ENCODE data around the gene SPRYD7. TPM values are rescaled to one million over a fixed set of nuclear protein-coding genes. Genes with fewer than 3 reads are reported as not detected.

The SPRYD7 gene
- total and polyA plus RNA-seq, 7 donors = 6.6 to 14.8 (median 8.7) TPM

DNA sequence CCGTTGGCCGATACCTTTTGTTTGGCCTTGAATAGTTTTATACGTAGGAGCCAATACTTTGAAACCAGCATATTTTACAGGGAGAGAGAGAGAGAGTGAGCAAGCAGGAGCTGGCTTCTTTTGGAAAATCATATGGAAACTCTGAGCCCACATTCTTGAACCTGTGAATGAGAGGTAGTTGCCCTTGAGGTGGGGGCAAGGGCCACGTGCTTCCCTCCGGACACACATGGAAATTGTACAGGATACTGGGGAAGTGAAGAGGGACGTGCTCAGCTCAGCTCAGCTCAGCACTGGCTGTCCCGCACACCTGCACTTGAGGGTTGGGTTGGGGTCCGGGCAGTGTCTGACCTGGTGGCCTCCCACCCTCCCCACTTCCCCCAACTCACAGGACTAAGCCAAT lies 68.3 kb downstream of the SPRYD7 start:
- Histone ChIP-seq H3K9me3 (no peaks in the 10 kb centered on the region), H3K4me3 (no peak overlapping the region), H3K27ac (no peak overlapping the region), H3K4me1 (no peaks in the 10 kb centered on the region), H3K36me3 (no peaks in the 10 kb centered on the region), H3K27me3 (no peaks in the 10 kb centered on the region)
- no peak for DNase-seq
- intact Hi-C loops (cut with DNase I) = no loop called here
- 82 to 88% methylated on average over 8 of the region's 8 CpGs for WGBS, 2 donors
- no peak for TF ChIP-seq POLR2AphosphoS5 (IDR thresholded peaks at IDR 0.05)
- no peak for TF ChIP-seq EP300 (IDR thresholded peaks at IDR 0.05)
- TF ChIP-seq POLR2A (IDR thresholded peaks at IDR 0.05) = no peak
- TF ChIP-seq, protein P1, sequence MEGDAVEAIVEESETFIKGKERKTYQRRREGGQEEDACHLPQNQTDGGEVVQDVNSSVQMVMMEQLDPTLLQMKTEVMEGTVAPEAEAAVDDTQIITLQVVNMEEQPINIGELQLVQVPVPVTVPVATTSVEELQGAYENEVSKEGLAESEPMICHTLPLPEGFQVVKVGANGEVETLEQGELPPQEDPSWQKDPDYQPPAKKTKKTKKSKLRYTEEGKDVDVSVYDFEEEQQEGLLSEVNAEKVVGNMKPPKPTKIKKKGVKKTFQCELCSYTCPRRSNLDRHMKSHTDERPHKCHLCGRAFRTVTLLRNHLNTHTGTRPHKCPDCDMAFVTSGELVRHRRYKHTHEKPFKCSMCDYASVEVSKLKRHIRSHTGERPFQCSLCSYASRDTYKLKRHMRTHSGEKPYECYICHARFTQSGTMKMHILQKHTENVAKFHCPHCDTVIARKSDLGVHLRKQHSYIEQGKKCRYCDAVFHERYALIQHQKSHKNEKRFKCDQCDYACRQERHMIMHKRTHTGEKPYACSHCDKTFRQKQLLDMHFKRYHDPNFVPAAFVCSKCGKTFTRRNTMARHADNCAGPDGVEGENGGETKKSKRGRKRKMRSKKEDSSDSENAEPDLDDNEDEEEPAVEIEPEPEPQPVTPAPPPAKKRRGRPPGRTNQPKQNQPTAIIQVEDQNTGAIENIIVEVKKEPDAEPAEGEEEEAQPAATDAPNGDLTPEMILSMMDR (IDR thresholded peaks at IDR 0.05) = no peak

DNA sequence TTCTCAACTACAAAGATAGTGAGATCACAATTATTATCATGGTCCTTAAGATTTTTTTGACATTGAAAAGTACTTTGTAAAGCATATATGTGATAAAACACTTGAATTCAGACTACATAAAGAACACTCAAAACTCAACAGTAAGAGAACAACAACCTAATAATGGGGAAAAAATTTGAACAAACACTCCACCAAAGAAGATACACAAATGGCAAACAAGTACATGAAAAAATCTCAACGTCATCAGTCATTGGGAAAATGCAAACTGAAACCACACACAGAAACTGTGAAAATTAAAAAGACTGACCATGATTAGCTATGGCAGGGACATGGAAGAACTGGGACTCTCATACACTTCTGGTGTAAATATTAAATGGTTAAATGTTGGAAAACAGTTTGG lies 70.9 kb downstream of the SPRYD7 start:
- Histone ChIP-seq H3K36me3 (no peaks in the 10 kb centered on the region), H3K4me1 (no peaks in the 10 kb centered on the region), H3K27me3 (no peaks in the 10 kb centered on the region), H3K9me3 (no peaks in the 10 kb centered on the region), H3K27ac (no peak overlapping the region), H3K4me3 (no peak overlapping the region)
- intact Hi-C loops (cut with DNase I) = no loop called here
- no peak for DNase-seq
- 71 to 78% methylated on average over 1 of the region's 1 CpG for WGBS, 2 donors
- no peak for TF ChIP-seq POLR2AphosphoS5 (IDR thresholded peaks at IDR 0.05)
- TF ChIP-seq, protein P1 (IDR thresholded peaks at IDR 0.05) = no peak
- TF ChIP-seq POLR2A (IDR thresholded peaks at IDR 0.05) = no peak
- TF ChIP-seq EP300 (IDR thresholded peaks at IDR 0.05) = no peak

DNA sequence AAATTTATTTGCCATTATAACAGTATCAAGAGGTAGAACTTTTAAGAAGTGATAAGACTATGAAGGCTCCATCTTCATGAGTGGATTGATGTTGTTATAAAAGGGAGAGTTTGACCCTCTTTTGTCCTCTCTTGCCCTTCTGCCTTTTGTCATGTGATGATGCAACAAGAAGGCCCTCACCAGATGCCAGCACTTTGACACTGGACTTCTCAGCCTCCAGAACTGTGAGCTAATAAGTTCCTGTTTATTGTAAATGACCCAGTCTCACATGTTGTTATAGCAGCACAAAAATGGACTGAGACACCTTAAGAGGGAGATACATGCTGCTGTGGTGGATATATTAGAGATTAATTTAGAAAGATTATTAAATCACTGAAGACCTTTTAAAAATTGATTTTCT lies 71.6 kb downstream of the SPRYD7 start:
- Histone ChIP-seq H3K4me1 (peaks cover 0 to 4% (median 3%) of the 10 kb centered on the region in 4 donors), H3K9me3 (no peaks in the 10 kb centered on the region), H3K27me3 (no peaks in the 10 kb centered on the region), H3K27ac (no peak overlapping the region), H3K36me3 (no peaks in the 10 kb centered on the region), H3K4me3 (no peak overlapping the region)
- TF ChIP-seq POLR2AphosphoS5 (IDR thresholded peaks at IDR 0.05) (no peak), EP300 (IDR thresholded peaks at IDR 0.05) (no peak), POLR2A (IDR thresholded peaks at IDR 0.05) (no peak)
- TF ChIP-seq, protein P1 (IDR thresholded peaks at IDR 0.05) = no peak
- intact Hi-C loops (cut with DNase I) = no loop called here
- DNase-seq = no peak

Small RNAs within 50 kb of the gene (small RNA-seq; reads per million reads assigned to genes)
- gene RNY4P30 (0 reads per million in 3 donors), gene RNY4P9 (2.5 to 4.4 (median 2.8) reads per million in 3 donors)

Other genes with a start within 250 kb of the SPRYD7 start
- 10 to 100 TPM; 31.0 to 75.9 (median 69.0) TPM for gene EBPL, start 244.9 kb downstream of the SPRYD7 start, total RNA-seq
- 10 to 100 TPM; 22.4 to 53.2 (median 35.4) TPM for gene EBPL, start 244.9 kb downstream of the SPRYD7 start, polyA plus RNA-seq
- 10 to 100 TPM; 41.5 to 64.3 (median 46.3) TPM for gene KPNA3, start 143.7 kb downstream of the SPRYD7 start, total RNA-seq
- gene KPNA3, start 143.7 kb downstream of the SPRYD7 start, polyA plus RNA-seq = 10 to 100 TPM; 15.6 to 17.8 (median 16.2) TPM
- 10 to 100 TPM; 17.1 to 25.0 (median 22.9) TPM for gene TRIM13, start 60.7 kb upstream of the SPRYD7 start, total RNA-seq
- gene TRIM13, start 60.7 kb upstream of the SPRYD7 start, polyA plus RNA-seq = 10 to 100 TPM in 2 of 3 donors, 1 to 10 TPM in 1; 9.0 to 17.5 (median 14.4) TPM
- gene KCNRG, start 79.1 kb upstream of the SPRYD7 start, total RNA-seq = 1 to 10 TPM in 2 of 4 donors, not detected in 2; 2.5 to 3.4 TPM
- gene KCNRG, start 79.1 kb upstream of the SPRYD7 start, polyA plus RNA-seq = under 1 TPM in 1 of 3 donors, not detected in 2; 0.42 TPM